Measurements from ENCODE around the gene CGRRF1. TPM values are rescaled to one million over a fixed set of nuclear protein-coding genes. Genes with fewer than 3 reads are reported as not detected.

CGRRF1 gene
- total and polyA plus RNA-seq, 10 of the 15 experiments (the other 5 are each of a cell fraction or from before 2014, with no cell fraction given) = 5.5 to 47.7 (median 13.5) TPM

DNA sequence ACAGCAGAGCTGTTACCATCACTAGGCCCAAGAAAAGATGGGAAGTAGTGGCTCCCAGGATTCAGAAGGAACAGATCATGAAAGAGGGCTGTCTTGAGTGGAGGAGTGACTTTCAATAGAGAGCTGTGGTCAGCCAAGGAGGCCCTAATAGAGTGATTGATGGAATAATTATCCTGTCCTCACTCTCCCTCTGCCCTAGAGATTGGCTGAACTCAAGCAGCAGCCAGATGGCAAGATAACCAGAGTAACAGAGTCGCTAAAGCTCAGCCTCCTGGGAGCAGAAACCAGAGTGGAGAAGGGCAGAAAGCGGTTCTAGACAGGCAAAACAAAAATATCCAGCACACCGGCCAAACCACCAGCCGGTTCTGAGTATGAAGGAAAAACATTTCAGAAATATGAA lies 44.1 kb upstream of the CGRRF1 start:
- intact Hi-C loops (cut with micrococcal nuclease; ENCODE audit: unreplicated experiment) (no loop called here), in situ Hi-C loops (cut with MboI) (no loop called here)
- Histone ChIP-seq H3K9ac (ENCODE audit: control insufficient read depth, insufficient read depth, low read length) (no peak overlapping the region), H3K79me2 (ENCODE audit: control insufficient read depth, insufficient read depth, low read length) (no peaks in the 10 kb centered on the region), H3K27ac (ENCODE audit: control insufficient read depth, insufficient read depth) (no peak overlapping the region), H4K20me1 (ENCODE audit: control insufficient read depth, insufficient read depth) (no peaks in the 10 kb centered on the region), H2AFZ (ENCODE audit: control insufficient read depth, low read depth, low read length) (no peak overlapping the region), H3K36me3 (ENCODE audit: control insufficient read depth in 2 of 2, insufficient read depth in 2 of 2, low read length in 1 of 2) (no peaks in the 10 kb centered on the region), H3K27me3 (replicated peaks in 1 of 2; ENCODE audit: control insufficient read depth in 2 of 2, insufficient read depth in 2 of 2, low read length in 1 of 2) (no peaks in the 10 kb centered on the region), H3K4me2 (ENCODE audit: control insufficient read depth, insufficient read depth) (no peak overlapping the region), H3K4me3 (no peak overlapping the region), H3K9me3 (replicated peaks; ENCODE audit: control insufficient read depth, insufficient read depth, low read length) (peaks cover 3% of the 10 kb centered on the region; the same call in 2 of the 3 replicates), H3K4me1 (ENCODE audit: control insufficient read depth, insufficient read depth, low read length) (no peaks in the 10 kb centered on the region)
- 51% methylated on average over 4 of the region's 4 CpGs for WGBS (ENCODE audit: insufficient coverage, insufficient replicate concordance, low lambda C conversion rate, missing lambda C conversion rate)
- RAD21 ChIA-PET (ENCODE audit: unreplicated experiment) = no interaction called here
- SMC1A ChIA-PET (ENCODE audit: uncharacterized antibody, unreplicated experiment) = interaction anchor here (1.3 kb wide), 1 partner anchor 22 kb away, joined by 3 read pairs; no protein-coding TSS in a partner anchor
- no peak for FAIRE-seq
- no peak for TF ChIP-seq NFYA (IDR thresholded peaks at IDR 0.05; ENCODE audit: borderline replicate concordance, low read depth, low read length)
- no peak for TF ChIP-seq CHD1 (IDR thresholded peaks at IDR 0.05; ENCODE audit: low read depth, low read length)
- no peak for TF ChIP-seq RAD21 (IDR thresholded peaks at IDR 0.05; ENCODE audit: insufficient read depth, low read depth, low read length)
- TF ChIP-seq, protein P1, sequence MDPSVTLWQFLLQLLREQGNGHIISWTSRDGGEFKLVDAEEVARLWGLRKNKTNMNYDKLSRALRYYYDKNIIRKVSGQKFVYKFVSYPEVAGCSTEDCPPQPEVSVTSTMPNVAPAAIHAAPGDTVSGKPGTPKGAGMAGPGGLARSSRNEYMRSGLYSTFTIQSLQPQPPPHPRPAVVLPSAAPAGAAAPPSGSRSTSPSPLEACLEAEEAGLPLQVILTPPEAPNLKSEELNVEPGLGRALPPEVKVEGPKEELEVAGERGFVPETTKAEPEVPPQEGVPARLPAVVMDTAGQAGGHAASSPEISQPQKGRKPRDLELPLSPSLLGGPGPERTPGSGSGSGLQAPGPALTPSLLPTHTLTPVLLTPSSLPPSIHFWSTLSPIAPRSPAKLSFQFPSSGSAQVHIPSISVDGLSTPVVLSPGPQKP (IDR thresholded peaks at IDR 0.05; ENCODE audit: low read depth, low read length) = no peak
- no peak for TF ChIP-seq ATF7 (IDR thresholded peaks at IDR 0.05; ENCODE audit: low read depth)
- TF ChIP-seq, protein P2, sequence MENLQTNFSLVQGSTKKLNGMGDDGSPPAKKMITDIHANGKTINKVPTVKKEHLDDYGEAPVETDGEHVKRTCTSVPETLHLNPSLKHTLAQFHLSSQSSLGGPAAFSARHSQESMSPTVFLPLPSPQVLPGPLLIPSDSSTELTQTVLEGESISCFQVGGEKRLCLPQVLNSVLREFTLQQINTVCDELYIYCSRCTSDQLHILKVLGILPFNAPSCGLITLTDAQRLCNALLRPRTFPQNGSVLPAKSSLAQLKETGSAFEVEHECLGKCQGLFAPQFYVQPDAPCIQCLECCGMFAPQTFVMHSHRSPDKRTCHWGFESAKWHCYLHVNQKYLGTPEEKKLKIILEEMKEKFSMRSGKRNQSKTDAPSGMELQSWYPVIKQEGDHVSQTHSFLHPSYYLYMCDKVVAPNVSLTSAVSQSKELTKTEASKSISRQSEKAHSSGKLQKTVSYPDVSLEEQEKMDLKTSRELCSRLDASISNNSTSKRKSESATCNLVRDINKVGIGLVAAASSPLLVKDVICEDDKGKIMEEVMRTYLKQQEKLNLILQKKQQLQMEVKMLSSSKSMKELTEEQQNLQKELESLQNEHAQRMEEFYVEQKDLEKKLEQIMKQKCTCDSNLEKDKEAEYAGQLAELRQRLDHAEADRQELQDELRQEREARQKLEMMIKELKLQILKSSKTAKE (IDR thresholded peaks at IDR 0.05; ENCODE audit: low read depth, poor library complexity, severe bottlenecking) = no peak
- no peak for TF ChIP-seq CEBPB (IDR thresholded peaks at IDR 0.05; ENCODE audit: borderline replicate concordance in 1 of 2, low read depth in 2 of 2, low read length in 2 of 2)
- no peak for TF ChIP-seq NFYB (IDR thresholded peaks at IDR 0.05; ENCODE audit: insufficient read depth, low read depth, low read length)
- TF ChIP-seq, protein P3, sequence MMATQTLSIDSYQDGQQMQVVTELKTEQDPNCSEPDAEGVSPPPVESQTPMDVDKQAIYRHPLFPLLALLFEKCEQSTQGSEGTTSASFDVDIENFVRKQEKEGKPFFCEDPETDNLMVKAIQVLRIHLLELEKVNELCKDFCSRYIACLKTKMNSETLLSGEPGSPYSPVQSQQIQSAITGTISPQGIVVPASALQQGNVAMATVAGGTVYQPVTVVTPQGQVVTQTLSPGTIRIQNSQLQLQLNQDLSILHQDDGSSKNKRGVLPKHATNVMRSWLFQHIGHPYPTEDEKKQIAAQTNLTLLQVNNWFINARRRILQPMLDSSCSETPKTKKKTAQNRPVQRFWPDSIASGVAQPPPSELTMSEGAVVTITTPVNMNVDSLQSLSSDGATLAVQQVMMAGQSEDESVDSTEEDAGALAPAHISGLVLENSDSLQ (IDR thresholded peaks at IDR 0.05) = no peak
- ATAC-seq = no peak
- POLR2A ChIA-PET = no interaction called here
- no TSS peak for BruUV-seq (replicated peaks)
- CTCF ChIA-PET = no interaction called here
- no peak for DNase-seq (ENCODE audit: low read depth, low spot score)

All from GM12878 (cell line).